ENCODE data around the gene C15orf62. TPM values are rescaled to one million over a fixed set of nuclear protein-coding genes. Genes with fewer than 3 reads are reported as not detected.

C15orf62 gene
- total and polyA plus RNA-seq, 12 donors: 0.07 to 1.1 (median 0.36) TPM; not detected in 4

DNA sequence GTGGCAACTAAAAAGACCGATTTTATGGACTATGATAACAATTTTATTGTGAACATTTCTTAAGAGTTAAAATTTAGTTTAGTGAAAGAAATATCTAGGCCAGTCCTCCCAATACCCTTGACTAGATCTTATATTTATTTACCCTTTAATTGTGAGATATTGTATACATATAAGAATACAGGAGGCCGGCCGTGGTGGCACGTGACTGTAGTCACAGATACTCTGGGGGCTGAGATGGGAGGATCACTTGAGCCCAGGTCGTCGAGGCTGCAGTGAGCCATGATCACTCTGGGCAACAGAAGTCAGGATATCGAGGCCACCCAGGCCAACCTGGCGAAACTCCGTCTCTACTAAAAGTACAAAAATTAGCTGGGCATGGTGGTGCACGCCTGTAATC lies 14.0 kb upstream of the C15orf62 start:
- WGBS, 4 donors: 64 to 74% (median 70%) methylated on average over 10 of the region's 10 CpGs
- Histone ChIP-seq H3K36me3 (replicated peaks in 1 of 2) (peaks cover 0 to 17% of the 10 kb centered on the region in 2 donors), H3K27ac (peak overlapping the region in 1 of 5 donors; percentile 78), H3K4me1 (replicated peaks in 1 of 2) (peaks cover 0 to 18% of the 10 kb centered on the region in 2 donors), H3K27me3 (no peaks in the 10 kb centered on the region), H3K9me3 (replicated peaks in 1 of 3) (no peaks in the 10 kb centered on the region), H3K4me3 (peak overlapping the region in 2 of 4 donors; percentile 81 to 95)
- intact Hi-C loops (cut with DNase I): no loop called here
- TF ChIP-seq POLR2A (IDR thresholded peaks at IDR 0.05): no peak
- TF ChIP-seq, protein P1, sequence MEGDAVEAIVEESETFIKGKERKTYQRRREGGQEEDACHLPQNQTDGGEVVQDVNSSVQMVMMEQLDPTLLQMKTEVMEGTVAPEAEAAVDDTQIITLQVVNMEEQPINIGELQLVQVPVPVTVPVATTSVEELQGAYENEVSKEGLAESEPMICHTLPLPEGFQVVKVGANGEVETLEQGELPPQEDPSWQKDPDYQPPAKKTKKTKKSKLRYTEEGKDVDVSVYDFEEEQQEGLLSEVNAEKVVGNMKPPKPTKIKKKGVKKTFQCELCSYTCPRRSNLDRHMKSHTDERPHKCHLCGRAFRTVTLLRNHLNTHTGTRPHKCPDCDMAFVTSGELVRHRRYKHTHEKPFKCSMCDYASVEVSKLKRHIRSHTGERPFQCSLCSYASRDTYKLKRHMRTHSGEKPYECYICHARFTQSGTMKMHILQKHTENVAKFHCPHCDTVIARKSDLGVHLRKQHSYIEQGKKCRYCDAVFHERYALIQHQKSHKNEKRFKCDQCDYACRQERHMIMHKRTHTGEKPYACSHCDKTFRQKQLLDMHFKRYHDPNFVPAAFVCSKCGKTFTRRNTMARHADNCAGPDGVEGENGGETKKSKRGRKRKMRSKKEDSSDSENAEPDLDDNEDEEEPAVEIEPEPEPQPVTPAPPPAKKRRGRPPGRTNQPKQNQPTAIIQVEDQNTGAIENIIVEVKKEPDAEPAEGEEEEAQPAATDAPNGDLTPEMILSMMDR (IDR thresholded peaks at IDR 0.05): no peak
- DNase-seq: no peak

DNA sequence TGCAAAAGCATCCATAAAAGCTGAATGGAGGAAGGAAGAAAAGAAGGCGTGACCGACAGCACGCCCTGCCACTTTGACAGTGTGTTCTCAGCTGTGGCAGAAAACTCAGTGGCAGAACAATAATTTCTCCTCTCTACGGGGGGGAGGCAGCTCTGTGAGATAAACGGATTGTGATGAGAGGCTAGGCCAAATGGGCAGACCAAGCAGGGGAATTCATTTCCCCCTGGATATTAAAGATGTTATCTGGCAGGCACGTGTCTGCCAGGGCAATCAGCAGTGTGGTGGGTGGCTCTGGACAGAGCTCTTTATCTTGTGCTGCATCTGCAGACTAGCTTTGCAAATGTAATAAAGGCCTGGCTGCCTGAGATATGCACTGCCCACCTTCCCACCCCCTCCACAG lies 12.8 kb upstream of the C15orf62 start:
- H3K4me3 ChIP-seq: no peak overlapping the region
- WGBS, 4 donors: 49 to 57% (median 50%) methylated on average over 6 of the region's 6 CpGs
- TF ChIP-seq, protein P1 (IDR thresholded peaks at IDR 0.05): no peak
- no peak for TF ChIP-seq POLR2A (IDR thresholded peaks at IDR 0.05)
- intact Hi-C loops (cut with DNase I): no loop called here
- H3K4me1 ChIP-seq (replicated peaks in 1 of 2): peaks cover 0 to 18% of the 10 kb centered on the region in 2 donors
- H3K9me3 ChIP-seq (replicated peaks in 1 of 3): no peaks in the 10 kb centered on the region
- H3K36me3 ChIP-seq (replicated peaks in 1 of 2): peaks cover 0 to 5% of the 10 kb centered on the region in 2 donors
- no peak overlapping the region for H3K27ac ChIP-seq
- no peak for DNase-seq
- H3K27me3 ChIP-seq: no peaks in the 10 kb centered on the region

GRCh38 chr15:40759961-40760360 lies 9.8 kb upstream of the C15orf62 start:
- peaks cover 20 to 28% of the 10 kb centered on the region in 2 donors for H3K4me1 ChIP-seq (replicated peaks in 1 of 2)
- 85 to 94% (median 88%) methylated on average over 5 of the region's 5 CpGs for WGBS, 4 donors
- no peak for TF ChIP-seq POLR2A (IDR thresholded peaks at IDR 0.05)
- TF ChIP-seq, protein P1 (IDR thresholded peaks at IDR 0.05): no peak
- H3K4me3 ChIP-seq: no peak overlapping the region
- H3K27me3 ChIP-seq: no peaks in the 10 kb centered on the region
- no peaks in the 10 kb centered on the region for H3K9me3 ChIP-seq (replicated peaks in 1 of 3)
- no peak overlapping the region for H3K27ac ChIP-seq
- no peaks in the 10 kb centered on the region for H3K36me3 ChIP-seq (replicated peaks in 1 of 2)
- no peak for DNase-seq
- intact Hi-C loops (cut with DNase I): no loop called here

DNA sequence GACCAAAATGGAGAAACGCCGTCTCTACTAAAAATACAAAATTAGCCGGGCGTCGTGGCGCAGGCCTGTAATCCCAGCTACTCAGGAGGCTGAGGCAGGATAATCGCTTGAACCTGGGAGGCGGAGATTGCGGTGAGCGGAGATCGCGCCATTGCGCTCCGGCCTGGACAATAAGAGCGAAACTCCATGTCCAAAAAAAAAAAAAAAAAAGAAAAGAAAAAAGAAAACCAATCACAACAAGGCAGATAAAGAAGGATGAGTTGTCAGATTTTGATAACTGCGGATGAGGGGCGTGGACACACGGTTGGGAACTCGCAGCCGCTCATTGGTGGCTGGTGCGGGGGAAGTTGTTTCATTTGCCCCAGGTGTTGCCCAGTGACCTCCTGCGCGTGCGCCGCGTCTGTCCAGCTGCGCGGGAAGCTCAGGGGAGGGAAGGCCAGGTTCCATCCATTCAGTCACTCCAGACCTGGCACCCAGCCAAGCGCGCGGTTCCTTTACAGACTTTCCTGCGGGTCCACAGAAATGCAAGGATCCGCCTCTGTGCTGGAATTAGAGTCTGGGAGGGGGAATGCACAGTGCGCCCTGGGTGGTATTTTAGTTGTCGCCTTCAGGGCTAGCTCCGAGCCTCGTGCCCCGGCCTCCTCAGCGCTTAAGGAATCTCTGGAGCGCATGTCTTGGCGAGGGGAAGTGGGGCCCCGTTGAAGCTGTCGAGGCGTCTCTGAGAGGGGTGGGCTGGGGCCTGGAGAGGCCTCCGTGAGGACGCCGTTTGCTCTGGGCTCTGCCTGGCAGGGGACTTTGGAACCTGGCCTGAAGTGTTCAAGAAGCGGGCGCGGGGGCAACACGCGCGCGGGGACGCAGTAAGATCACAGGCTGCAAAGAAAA lies 6.6 kb upstream of the C15orf62 start:
- no peak for TF ChIP-seq POLR2A (IDR thresholded peaks at IDR 0.05)
- TF ChIP-seq, protein P1 (IDR thresholded peaks at IDR 0.05): no peak
- 27 to 48% (median 36%) methylated on average over 31 to 55 of the region's 55 CpGs for WGBS, 4 donors
- Histone ChIP-seq H3K36me3 (replicated peaks in 1 of 2) (no peaks in the 10 kb centered on the region), H3K27me3 (no peaks in the 10 kb centered on the region), H3K4me3 (peak overlapping the region in 2 of 4 donors; percentile 9 to 52), H3K4me1 (replicated peaks in 1 of 2) (peaks cover 41 to 43% of the 10 kb centered on the region in 2 donors), H3K9me3 (replicated peaks in 1 of 3) (no peaks in the 10 kb centered on the region), H3K27ac (peak overlapping the region; percentile 25 to 88 (median 60))
- peak; percentile 73 to 87 (median 76) for DNase-seq
- intact Hi-C loops (cut with DNase I): no loop called here

All from adrenal gland (tissue), 12 donors.